ENCODE measurements around the gene IFT88. TPM values are rescaled to one million over a fixed set of nuclear protein-coding genes. Genes with fewer than 3 reads are reported as not detected.
A peak's percentile ranks its signal among the peaks of the same experiment; 100 is the strongest.

Gene IFT88
- total RNA-seq, 2 donors from 2014 or later = 11.8 to 12.0 TPM

DNA sequence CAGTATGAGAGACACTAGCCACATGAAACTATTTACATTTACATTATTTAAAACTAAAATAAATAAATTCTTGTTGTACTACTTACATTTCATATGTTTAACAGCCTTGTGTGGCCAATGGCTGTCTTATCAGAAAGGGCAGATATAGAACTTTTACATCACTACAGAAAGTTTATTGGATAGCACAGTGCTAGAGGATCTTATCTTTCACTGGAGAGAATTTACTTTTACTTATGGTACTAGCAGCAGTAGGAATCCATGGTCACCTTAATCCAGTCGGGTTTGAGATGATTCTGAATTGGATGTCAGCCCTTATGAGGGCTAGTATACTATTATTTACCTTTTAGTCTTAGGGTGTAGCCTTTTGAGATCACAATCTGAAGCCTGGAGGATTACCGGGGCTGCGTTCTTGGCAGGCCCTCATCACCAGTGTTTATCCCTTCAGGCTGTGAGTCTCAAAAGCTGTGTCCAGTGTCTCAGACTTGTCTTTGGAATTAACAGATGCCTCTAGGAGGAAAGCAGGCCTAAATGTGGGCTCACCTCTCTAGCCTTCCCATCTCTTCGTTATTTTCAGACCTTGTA, 21.7 kb downstream of the IFT88 start:
- no peak for DNase-seq
- H3K9ac ChIP-seq (ENCODE audit: low read depth in 2 of 2, low read length in 2 of 2) = no peak overlapping the region
- no peak overlapping the region for H3K4me3 ChIP-seq
- H3K9me3 ChIP-seq = no peaks in the 10 kb centered on the region
- H3K4me1 ChIP-seq = no peaks in the 10 kb centered on the region
- no peaks in the 10 kb centered on the region for H3K36me3 ChIP-seq
- H3K27me3 ChIP-seq = no peaks in the 10 kb centered on the region
- no peak overlapping the region for H3K27ac ChIP-seq
- TF ChIP-seq, protein P1, sequence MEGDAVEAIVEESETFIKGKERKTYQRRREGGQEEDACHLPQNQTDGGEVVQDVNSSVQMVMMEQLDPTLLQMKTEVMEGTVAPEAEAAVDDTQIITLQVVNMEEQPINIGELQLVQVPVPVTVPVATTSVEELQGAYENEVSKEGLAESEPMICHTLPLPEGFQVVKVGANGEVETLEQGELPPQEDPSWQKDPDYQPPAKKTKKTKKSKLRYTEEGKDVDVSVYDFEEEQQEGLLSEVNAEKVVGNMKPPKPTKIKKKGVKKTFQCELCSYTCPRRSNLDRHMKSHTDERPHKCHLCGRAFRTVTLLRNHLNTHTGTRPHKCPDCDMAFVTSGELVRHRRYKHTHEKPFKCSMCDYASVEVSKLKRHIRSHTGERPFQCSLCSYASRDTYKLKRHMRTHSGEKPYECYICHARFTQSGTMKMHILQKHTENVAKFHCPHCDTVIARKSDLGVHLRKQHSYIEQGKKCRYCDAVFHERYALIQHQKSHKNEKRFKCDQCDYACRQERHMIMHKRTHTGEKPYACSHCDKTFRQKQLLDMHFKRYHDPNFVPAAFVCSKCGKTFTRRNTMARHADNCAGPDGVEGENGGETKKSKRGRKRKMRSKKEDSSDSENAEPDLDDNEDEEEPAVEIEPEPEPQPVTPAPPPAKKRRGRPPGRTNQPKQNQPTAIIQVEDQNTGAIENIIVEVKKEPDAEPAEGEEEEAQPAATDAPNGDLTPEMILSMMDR (IDR thresholded peaks at IDR 0.05) = no peak
- intact Hi-C loops (cut with DNase I) = loop anchor here (10.0 kb wide), 1 partner anchor 94 kb away; no protein-coding TSS in a partner anchor

DNA sequence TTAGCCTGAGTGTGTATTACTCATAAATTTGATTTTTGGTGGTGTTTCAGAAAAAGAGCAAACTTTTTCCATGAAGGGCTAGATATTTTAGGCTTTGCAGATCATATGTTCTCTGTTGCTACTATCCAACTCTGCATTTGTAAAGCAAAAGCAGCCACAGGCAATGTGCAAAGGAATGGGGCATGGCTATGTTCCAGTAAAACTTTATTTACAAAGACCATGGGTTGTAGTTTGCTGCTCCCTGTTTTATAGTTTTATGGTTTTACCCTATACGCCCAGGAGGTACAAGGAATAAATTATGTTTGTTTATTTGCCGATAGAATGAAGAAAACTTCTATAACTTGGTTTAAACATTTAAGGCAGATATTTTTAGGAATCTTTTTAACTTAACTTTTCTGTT, 23.6 kb downstream of the IFT88 start:
- peak; percentile 45 for DNase-seq
- TF ChIP-seq, protein P1 (IDR thresholded peaks at IDR 0.05) = no peak
- intact Hi-C loops (cut with DNase I) = no loop called here

DNA sequence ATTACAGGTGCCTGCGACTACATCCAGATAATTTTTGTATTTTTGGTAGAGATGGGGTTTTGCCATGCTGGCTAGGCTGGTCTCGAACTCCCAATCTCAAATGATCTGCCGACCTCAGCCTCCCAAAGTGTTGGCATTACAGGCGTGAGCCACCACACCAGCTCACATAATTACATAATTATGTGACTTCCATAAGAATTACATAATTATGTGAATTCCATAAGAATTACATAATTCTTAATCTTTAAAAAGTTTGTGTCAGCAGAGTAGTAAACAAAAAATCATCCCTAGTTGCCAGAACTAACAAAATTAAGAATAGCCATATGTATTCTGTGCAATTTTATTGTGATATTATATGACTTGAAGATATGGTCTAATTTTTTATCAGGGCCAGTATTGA, 25.6 kb downstream of the IFT88 start:
- Histone ChIP-seq H3K4me3 (no peak overlapping the region), H3K4me1 (no peaks in the 10 kb centered on the region), H3K27me3 (no peaks in the 10 kb centered on the region), H3K36me3 (no peaks in the 10 kb centered on the region), H3K9me3 (no peaks in the 10 kb centered on the region), H3K9ac (ENCODE audit: low read depth in 2 of 2, low read length in 2 of 2) (no peak overlapping the region), H3K27ac (no peak overlapping the region)
- intact Hi-C loops (cut with DNase I) = no loop called here
- TF ChIP-seq, protein P1 (IDR thresholded peaks at IDR 0.05) = no peak
- DNase-seq = no peak

More for the DNA sequence above, 23.6 kb downstream of the IFT88 start:
- Histone ChIP-seq H3K27me3 (no peaks in the 10 kb centered on the region), H3K27ac (peak overlapping the region; percentile 19), H3K9ac (ENCODE audit: low read depth in 2 of 2, low read length in 2 of 2) (peak overlapping the region in 1 of 2 donors; percentile 34), H3K9me3 (no peaks in the 10 kb centered on the region), H3K4me1 (no peaks in the 10 kb centered on the region), H3K4me3 (no peak overlapping the region), H3K36me3 (no peaks in the 10 kb centered on the region)

DNA sequence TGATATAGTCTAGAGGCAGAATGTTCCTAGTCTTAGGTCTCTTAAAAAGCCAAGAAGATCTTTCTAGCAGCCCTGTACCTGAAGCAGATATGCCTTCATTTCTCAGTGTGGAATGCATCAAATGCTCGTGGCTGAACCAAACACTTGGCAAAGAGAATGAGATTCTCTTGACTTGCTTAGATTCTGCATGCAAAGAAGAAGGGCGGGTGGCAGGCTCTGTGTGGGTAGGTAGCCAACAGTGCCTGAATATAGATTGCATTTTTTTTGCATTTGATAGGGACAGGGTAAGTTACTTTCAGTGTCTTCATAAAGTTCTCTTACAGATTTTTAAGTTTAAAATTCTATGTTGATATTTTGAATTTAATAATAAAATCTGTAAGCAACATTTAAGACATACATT, 27.3 kb downstream of the IFT88 start:
- DNase-seq = no peak

DNA sequence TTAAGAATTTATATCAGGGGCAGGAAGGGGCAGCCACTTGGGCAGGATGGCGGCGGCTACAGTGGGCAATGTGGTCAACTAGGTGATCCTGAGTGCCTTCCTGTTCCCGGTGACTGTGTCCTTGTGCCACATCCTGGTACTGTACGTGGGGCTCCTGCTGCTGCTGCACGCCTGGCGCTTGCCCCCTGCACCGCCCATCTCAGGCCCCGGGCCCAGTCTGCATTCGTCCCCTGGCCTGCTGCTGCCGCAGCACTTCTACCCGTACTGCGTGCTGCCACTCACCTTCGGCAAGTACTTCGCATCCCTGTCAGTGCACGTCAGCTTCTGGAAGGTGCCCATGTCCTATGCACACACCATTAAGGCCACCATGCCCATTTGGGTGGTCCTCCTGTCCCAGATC, 40.1 kb downstream of the IFT88 start:
- no peak overlapping the region for H3K9ac ChIP-seq (ENCODE audit: low read depth in 2 of 2, low read length in 2 of 2)
- TF ChIP-seq, protein P1 (IDR thresholded peaks at IDR 0.05) = no peak
- no peak for DNase-seq
- H3K4me1 ChIP-seq = no peaks in the 10 kb centered on the region
- H3K27ac ChIP-seq = no peak overlapping the region
- no peaks in the 10 kb centered on the region for H3K36me3 ChIP-seq
- H3K27me3 ChIP-seq = no peaks in the 10 kb centered on the region
- intact Hi-C loops (cut with DNase I) = no loop called here
- H3K4me3 ChIP-seq = no peak overlapping the region
- H3K9me3 ChIP-seq = no peaks in the 10 kb centered on the region

More for the DNA sequence above, 27.3 kb downstream of the IFT88 start:
- intact Hi-C loops (cut with DNase I) = no loop called here
- Histone ChIP-seq H3K27me3 (no peaks in the 10 kb centered on the region), H3K9ac (ENCODE audit: low read depth in 2 of 2, low read length in 2 of 2) (no peak overlapping the region), H3K4me3 (no peak overlapping the region), H3K9me3 (no peaks in the 10 kb centered on the region), H3K36me3 (no peaks in the 10 kb centered on the region), H3K27ac (no peak overlapping the region), H3K4me1 (no peaks in the 10 kb centered on the region)
- TF ChIP-seq, protein P1 (IDR thresholded peaks at IDR 0.05) = no peak

All from colonic mucosa (tissue), 4 donors.